Tibial nerve (tissue), 4 donors: Measurements from ENCODE around the gene SHB.

Experiments
- EP300 ChIP-seq, 2 donors: sonication (generic); formaldehyde crosslinking; IDR thresholded peaks; one replicate each; pipeline ENCODE4 v1.6.1; 2017; ENCODE audit warnings: antibody characterized with exemption in 2 of 2, mild to moderate bottlenecking in 1 of 2
- POLR2A ChIP-seq, 2 donors: fragments of 450-650 bp; IDR thresholded peaks; one replicate each; pipeline ENCODE4 v1.6.1; 2017; ENCODE audit warnings: antibody characterized with exemption in 2 of 2, mild to moderate bottlenecking in 2 of 2, moderate library complexity in 2 of 2
- TF ChIP-seq, protein P1 (sequence below), 5 experiments: fragments of 200-600 bp in 3 of 5; fragments of 450-650 bp in 2 of 5; sonication (generic) in 3 of 5; IDR thresholded peaks; one replicate each; pipeline ENCODE4 v1.5.1; 2016 to 2019; ENCODE audit warnings: antibody characterized with exemption in 5 of 5, mild to moderate bottlenecking in 3 of 5, moderate library complexity in 2 of 5

GRCh38 chr9:38036359-38037084 lies 32.5 kb downstream of the SHB start:
- TF ChIP-seq, protein P1, sequence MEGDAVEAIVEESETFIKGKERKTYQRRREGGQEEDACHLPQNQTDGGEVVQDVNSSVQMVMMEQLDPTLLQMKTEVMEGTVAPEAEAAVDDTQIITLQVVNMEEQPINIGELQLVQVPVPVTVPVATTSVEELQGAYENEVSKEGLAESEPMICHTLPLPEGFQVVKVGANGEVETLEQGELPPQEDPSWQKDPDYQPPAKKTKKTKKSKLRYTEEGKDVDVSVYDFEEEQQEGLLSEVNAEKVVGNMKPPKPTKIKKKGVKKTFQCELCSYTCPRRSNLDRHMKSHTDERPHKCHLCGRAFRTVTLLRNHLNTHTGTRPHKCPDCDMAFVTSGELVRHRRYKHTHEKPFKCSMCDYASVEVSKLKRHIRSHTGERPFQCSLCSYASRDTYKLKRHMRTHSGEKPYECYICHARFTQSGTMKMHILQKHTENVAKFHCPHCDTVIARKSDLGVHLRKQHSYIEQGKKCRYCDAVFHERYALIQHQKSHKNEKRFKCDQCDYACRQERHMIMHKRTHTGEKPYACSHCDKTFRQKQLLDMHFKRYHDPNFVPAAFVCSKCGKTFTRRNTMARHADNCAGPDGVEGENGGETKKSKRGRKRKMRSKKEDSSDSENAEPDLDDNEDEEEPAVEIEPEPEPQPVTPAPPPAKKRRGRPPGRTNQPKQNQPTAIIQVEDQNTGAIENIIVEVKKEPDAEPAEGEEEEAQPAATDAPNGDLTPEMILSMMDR (IDR thresholded peaks at IDR 0.05): no peak
- no peak for TF ChIP-seq POLR2A (IDR thresholded peaks at IDR 0.05)
- TF ChIP-seq EP300 (IDR thresholded peaks at IDR 0.05): peak in 1 of 2 donors; percentile 70
